Sigmoid colon (tissue), 4 donors: ENCODE data around the gene UTP11.

Experiments used
- CTCF ChIP-seq, 4 experiments: fragments of 450-650 bp in 3 of 4; fragments of 200-600 bp in 1 of 4; IDR thresholded peaks; one replicate each; pipeline ENCODE4 v1.5.1; 2016 to 2019; ENCODE audit warnings: antibody characterized with exemption in 4 of 4, mild to moderate bottlenecking in 3 of 4, moderate library complexity in 2 of 4
- EP300 ChIP-seq, 4 donors: sonication (generic); formaldehyde crosslinking; IDR thresholded peaks; one replicate each; pipeline ENCODE4 v1.6.1; 2017; ENCODE audit warnings: antibody characterized with exemption in 4 of 4
- POLR2AphosphoS5 ChIP-seq, 4 donors: sonication (generic); formaldehyde crosslinking; IDR thresholded peaks; one replicate each; pipeline ENCODE4 v1.6.1; 2017; ENCODE audit warnings: antibody characterized with exemption in 4 of 4

GRCh38 chr1:38034871-38035270, 22.3 kb downstream of the UTP11 start:
- TF ChIP-seq POLR2AphosphoS5 (IDR thresholded peaks at IDR 0.05) (no peak), CTCF (IDR thresholded peaks at IDR 0.05) (no peak), EP300 (IDR thresholded peaks at IDR 0.05) (no peak)
